GM19240 (cell line): Measurements from ENCODE around the gene TMEM176A.
"Not testable (repeated sequence)": the region's sequence is repeated elsewhere in the genome, so short reads cannot be mapped to it uniquely, and the experiment has no call there.

Experiments used
- DNase-seq: peaks from one replicate; pipeline ENCODE4 v3.0.0; 2011; ENCODE audit warnings: low spot score; ENCODE audit not compliant: insufficient read length

The TMEM176A gene

DNA sequence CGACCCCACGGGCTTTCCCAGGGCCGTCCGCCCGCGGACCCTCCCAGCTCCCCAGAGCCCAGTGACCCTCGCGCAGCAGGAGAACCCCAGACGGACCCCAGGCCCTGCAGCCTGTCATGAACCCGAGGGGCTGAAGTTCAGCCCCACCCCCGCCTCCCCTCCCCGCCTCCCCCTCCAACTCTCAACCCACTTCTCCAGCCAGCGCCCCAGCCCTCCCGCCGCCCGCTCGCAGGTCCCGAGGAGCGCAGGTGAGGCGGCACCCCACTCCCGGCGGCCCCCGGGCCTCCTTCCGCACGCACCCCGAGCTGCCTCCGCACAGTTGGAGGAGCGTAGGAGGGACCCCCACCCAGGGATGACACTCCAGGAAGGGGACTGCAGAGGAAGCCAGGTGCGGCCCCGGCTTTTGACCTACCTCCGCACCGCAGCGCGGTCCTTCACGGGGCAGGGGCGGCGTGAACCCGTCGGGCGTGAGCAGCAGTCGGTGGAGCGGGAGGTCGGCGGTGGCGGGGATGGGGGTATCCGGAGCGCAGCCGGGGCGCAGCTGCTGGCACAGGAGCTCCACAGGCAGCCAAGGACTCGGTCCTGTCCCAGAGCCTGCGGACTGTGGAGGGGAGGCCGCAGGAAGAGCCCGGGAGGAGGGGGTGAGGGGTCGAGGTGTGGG lies at the start of gene TMEM176A:
Gene TMEM176A, plus strand, starts transcription at position 189 of the 661 bp plus-strand sequence. CDS start 782 bp downstream, outside the sequence.
- DNase-seq = no peak

DNA sequence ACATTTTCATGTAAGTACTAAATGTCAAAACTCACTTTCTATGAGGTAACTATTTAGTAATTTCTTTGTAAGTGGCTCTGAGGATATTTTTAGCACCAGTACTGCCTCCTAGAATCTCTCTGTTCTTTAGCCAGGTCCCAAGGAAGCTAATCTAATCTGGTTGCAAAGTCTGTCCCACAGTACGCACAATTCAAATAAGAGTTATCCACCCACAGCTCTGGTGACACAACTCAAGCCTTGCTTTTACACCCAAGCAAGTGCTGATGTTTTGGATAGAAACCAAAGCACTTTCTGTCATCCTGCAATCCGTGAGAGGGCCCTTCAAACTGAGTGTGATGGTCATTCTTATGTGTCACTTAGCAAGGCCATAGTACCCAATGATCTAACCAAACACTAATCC lies 48.9 kb upstream of the TMEM176A start:
- DNase-seq = no peak

DNA sequence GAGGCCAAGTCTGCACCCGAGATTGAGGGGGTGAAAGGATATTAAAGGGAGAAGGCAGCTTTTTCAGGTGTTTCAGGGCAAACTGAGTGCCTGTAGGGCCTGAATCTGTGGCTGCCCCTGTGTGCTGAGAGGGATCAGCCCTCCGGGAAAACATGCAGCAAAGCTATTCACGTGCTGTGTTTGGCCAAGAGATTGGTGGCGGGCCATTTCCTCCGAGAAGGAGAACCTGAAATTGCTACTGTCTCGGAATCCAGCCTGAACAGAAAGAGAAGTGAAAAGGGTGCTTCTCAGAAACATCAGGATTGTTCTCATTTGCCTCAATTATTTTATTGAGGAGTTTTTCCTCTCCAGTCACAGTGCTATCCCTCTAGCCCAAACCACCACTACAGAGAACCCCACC lies 47.3 kb upstream of the TMEM176A start:
- no peak for DNase-seq

DNA sequence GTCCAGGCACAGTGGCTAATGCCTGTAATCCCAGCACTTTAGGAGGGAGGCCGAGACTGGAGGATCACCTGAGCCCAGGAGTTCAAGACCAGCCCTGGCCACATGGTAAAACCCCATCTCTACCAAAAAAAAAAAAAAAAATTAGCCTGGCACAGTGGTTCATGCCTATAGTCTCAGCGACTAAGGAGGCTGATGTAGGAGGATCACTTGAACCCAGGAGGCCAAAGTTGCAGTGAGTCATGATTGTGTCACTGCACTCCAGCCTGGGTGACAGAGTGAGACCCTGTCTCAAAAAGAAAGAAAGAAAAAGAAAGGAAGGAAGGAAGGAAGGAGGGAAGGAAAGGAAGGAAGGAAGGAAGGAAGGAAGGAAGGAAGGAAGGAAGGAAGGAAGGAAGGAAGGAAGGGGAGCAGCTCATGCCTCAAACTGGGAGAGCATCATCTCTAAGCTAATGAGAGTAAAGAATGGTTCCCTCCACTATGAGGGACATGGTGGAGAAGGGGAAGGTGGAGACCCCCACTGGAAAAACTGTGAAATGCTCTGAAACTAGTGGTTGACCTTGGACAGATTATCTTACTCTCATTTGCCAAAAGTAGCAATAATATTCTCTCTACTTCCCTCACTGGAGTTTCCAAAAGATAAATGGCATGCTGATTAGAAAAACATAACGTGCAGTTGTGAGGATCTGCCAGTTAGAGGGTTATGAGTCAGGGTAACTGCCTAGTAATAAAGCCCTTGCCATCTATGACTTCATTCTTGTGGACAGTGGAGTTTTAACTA lies 46.6 kb upstream of the TMEM176A start:
- DNase-seq = no peak

GRCh38 chr7:150754951-150755350 lies 45.6 kb upstream of the TMEM176A start:
- no peak for DNase-seq

DNA sequence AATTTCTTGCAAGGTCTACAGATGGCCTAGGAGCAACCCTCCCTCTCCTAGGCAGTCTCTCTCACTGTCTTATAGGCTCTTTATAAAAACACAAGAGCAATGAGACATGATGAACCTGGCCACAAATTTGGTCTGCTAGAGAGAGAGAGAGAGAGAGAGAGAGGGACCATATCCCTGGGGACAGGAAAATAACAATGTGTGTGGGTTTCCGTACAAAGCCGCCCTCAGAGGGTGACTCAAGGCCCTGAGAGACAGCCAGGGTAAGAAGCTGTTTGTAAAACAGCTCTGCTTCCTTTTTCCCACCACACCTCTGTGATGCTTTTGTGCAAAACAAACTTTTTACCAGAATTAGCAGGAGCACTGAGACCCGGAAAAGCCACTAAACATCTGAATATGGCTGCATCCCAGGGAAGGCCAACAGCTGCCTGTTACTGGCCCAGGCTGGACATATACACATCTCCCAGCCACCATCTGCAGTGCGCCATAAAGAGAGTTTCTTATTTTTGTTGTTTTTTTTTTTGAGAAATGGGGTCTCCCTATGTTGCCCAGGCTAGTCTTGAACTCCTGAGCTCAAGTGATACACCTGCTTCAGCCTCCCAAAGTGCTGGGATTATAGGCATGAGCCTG lies 45.0 kb upstream of the TMEM176A start:
- no peak for DNase-seq

DNA sequence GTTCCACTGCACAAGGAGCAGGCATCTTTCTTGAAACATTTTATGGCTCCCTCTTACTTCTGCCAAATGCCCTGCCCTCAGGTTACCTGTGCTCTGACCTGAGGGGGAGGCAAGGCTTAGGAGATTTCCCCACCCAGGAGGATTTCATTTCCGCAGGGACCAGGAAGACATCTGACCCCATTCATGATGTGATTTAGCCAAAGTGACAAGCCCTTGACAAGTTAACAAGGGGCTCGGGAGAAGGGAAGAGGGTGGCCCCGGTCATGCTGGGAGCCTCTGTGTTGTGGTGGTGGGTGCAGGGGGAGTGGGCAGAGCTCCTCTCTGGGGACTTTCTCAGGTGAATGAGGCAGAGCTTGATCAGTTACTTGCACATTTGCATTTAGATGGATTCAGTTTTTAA lies 44.4 kb upstream of the TMEM176A start:
- DNase-seq = no peak

- no peak for DNase-seq
Observed at GRCh38 chr7:150756858-150757257, 43.7 kb upstream of the TMEM176A start.

DNA sequence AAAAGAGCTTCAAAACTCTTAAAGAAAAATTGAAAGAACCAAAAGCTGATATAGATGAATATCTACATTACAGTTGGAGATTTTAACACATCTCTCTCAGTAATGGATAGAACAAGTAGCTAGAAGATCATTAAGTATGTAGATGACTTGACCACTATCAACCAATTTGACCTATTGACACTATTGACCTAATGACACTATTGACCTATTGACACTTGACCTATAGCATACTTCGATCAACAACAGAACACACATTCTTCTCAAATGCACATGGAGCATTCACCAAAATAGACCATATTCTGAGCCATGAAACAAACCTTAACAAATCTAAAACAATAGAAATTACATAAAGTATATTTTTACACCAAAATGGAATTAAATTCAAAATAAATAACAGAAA lies 41.1 kb upstream of the TMEM176A start:
- no peak for DNase-seq

DNA sequence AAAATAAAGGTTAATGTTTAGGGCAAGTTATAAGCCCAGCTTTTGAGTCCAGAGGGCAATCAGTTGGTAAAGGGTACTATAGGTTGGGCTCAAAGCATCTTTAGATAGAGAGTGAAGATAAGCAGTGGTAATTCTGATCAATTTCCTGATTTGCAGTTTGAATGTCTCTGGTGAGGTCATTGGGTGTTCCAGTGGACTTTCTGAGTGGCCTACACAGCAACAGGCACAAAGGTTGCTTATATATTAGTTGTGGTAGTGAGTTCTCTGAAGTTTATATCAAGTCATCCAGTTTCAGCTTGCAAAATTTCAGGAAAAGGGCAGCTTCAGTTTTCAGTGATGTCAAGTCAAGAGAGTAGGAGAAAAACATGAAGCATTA lies 34.2 kb upstream of the TMEM176A start:
- DNase-seq = no peak

GRCh38 chr7:150769768-150770167 lies 30.8 kb upstream of the TMEM176A start:
- DNase-seq = no peak

- not testable (repeated sequence) for DNase-seq
Observed at GRCh38 chr7:150774131-150774530, 26.4 kb upstream of the TMEM176A start.

- DNase-seq = no peak
Observed at GRCh38 chr7:150778014-150778737, 22.4 kb upstream of the TMEM176A start.

DNA sequence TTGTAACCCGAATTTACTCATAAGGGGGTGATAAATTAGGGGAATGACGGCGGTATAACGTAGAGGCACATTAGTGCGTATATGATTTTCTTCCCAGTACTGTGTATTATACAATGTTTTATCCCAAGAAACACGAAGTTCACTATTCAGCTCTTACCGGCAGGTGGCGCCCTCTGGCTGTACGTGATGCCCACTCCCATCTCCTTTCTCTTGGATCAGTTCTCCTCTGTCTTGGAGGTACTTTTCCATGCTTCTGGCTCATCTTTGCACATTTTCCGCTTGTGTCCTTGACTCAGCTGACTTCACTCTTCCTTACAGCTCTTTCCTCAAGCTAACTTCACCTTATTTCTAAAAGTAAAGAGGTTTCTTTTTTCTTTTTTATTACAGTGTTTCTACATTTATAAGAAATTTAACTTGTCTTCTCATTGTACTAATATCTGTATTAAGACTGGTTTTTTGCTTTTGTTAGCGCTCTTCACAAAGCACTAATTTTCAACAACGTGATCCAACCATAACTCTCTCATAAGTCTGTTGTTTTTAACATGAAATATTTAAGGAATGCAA lies 21.7 kb upstream of the TMEM176A start:
- DNase-seq = no peak

GRCh38 chr7:150780292-150780691 lies 20.3 kb upstream of the TMEM176A start:
- no peak for DNase-seq

GRCh38 chr7:150781103-150781502 lies 19.5 kb upstream of the TMEM176A start:
- DNase-seq = no peak

- no peak for DNase-seq
Observed at GRCh38 chr7:150781961-150782360, 18.6 kb upstream of the TMEM176A start.

GRCh38 chr7:150784120-150784736 lies 16.3 kb upstream of the TMEM176A start:
- no peak for DNase-seq

- DNase-seq = no peak
Observed at GRCh38 chr7:150784954-150785353, 15.6 kb upstream of the TMEM176A start.

DNA sequence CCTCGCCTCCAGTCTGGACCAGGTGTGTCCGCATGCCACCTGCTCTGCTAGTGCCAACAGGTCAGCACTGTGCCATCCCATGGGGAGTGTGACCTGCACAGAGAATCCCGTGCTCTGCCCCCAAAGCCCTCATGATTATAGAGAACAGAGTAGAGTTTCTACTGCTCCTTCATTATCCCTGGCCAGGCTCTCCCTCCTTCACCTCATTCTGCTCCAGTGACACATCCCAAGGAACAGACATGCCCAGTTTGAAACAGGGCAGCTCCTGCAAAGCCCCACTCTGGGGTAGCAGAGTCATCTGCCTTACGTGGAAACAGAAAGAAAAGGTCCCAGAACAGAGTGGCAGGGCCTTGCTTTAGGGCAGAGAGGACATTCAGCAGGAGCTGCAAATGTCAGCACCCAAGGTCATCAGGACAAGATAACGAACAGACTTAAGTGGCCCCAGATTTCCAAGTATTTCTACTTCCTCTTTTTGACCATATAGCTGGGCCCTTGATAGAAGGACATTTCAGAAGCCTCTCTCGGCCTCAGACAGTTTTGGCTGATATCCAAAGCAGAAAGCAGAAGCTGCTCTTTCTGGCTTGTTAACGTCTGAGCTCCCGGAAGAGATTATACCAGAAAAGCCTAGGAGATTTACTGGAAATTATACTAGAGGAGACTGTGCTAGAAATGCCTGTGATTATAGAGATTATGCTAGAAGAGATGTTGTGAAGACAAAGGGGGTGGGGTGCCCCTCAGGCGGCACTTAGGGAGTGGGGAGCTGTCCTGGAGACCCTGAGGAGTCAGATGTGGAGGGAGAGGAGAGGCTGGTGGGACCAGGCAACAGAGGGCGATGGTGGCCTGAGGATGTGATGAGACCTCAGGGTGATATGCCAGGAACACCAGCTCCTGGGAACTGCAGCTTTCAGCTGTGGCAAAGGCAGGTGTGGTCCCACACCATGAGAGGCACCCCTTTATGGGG lies 13.0 kb upstream of the TMEM176A start:
- no peak for DNase-seq
